Loucy (cell line): ENCODE results near the gene EIF2A.
"Not testable (repeated sequence)": the region's sequence is repeated elsewhere in the genome, so short reads cannot be mapped to it uniquely, and the experiment has no call there.

Experiments used
- EZH2phosphoT487 ChIP-seq: fragments of 200-600 bp; IDR thresholded peaks from 2 replicates; pipeline ENCODE4 v1.6.1; 2018; ENCODE audit warnings: antibody characterized with exemption, mild to moderate bottlenecking, moderate library complexity, borderline replicate concordance
- TF ChIP-seq, protein P1 (sequence below): fragments of 200-600 bp; sonication (generic); conservative IDR thresholded peaks from 2 replicates; pipeline ENCODE4 v1.5.1; 2014; ENCODE audit warnings: mild to moderate bottlenecking, antibody characterized with exemption, low read length

DNA sequence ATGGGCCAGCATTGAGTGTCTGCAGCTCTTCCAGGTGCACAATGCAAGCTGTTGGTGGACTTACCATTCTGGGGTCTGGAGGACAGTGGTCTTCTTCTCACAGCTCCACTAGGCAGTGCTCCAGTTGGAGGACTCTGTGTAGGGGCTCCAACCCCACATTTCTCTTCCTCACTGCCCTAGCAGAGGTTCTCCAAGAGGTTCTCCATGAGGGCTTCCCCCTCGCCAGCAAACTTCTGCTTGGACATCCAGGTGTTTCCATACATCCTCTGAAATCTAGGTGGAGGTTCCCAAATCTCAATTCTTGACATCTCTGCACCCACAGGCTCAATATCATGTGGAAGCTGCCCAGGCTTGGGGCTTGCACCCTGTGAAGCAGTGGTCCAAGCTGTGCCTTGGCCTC lies 45.6 kb upstream of the EIF2A start:
- TF ChIP-seq, protein P1, sequence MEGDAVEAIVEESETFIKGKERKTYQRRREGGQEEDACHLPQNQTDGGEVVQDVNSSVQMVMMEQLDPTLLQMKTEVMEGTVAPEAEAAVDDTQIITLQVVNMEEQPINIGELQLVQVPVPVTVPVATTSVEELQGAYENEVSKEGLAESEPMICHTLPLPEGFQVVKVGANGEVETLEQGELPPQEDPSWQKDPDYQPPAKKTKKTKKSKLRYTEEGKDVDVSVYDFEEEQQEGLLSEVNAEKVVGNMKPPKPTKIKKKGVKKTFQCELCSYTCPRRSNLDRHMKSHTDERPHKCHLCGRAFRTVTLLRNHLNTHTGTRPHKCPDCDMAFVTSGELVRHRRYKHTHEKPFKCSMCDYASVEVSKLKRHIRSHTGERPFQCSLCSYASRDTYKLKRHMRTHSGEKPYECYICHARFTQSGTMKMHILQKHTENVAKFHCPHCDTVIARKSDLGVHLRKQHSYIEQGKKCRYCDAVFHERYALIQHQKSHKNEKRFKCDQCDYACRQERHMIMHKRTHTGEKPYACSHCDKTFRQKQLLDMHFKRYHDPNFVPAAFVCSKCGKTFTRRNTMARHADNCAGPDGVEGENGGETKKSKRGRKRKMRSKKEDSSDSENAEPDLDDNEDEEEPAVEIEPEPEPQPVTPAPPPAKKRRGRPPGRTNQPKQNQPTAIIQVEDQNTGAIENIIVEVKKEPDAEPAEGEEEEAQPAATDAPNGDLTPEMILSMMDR = not testable (repeated sequence)
- TF ChIP-seq EZH2phosphoT487 = not testable (repeated sequence)
